GM10266 (cell line): ENCODE measurements around the gene IFITM10.

ENCODE experiments used
- DNase-seq: peaks from one replicate; pipeline ENCODE4 v3.0.0; 2012; ENCODE audit errors: extremely low spot score
- TF ChIP-seq, protein P1 (sequence below): IDR thresholded peaks from 2 replicates; pipeline ENCODE4 v1.5.1; 2012; ENCODE audit warnings: mild to moderate bottlenecking, low read depth; ENCODE audit not compliant: control insufficient read depth, insufficient read depth; ENCODE audit errors: missing control alignments

Gene IFITM10

DNA sequence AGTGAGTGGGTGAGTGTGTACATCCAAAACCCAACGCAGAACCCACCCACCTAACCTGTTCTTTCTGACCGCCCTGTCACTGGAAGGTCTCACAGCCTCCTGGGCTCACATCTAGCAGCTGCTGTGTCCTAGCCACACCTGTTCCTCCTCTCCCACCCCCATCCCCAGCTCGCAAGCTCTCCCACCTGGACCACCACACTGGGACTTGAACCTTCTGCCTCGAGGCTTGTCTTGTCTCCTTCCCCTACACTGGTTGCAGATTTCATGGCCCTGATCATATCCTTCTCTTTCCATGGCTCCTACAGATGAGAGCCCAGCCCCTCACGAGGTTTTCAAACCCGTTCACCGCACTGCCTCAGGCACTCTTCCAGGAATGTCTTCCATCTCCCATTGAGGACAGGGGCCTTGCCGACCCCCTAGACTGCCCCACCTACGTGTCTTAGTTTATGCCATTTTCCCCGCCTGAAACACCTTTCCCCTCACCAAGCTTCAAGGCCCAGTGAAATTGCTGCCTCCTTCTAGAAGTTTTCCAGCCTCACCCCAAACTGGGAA lies 6.7 kb downstream of the IFITM10 start:
- DNase-seq, result no peak
- TF ChIP-seq, protein P1, sequence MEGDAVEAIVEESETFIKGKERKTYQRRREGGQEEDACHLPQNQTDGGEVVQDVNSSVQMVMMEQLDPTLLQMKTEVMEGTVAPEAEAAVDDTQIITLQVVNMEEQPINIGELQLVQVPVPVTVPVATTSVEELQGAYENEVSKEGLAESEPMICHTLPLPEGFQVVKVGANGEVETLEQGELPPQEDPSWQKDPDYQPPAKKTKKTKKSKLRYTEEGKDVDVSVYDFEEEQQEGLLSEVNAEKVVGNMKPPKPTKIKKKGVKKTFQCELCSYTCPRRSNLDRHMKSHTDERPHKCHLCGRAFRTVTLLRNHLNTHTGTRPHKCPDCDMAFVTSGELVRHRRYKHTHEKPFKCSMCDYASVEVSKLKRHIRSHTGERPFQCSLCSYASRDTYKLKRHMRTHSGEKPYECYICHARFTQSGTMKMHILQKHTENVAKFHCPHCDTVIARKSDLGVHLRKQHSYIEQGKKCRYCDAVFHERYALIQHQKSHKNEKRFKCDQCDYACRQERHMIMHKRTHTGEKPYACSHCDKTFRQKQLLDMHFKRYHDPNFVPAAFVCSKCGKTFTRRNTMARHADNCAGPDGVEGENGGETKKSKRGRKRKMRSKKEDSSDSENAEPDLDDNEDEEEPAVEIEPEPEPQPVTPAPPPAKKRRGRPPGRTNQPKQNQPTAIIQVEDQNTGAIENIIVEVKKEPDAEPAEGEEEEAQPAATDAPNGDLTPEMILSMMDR, result no peak

DNA sequence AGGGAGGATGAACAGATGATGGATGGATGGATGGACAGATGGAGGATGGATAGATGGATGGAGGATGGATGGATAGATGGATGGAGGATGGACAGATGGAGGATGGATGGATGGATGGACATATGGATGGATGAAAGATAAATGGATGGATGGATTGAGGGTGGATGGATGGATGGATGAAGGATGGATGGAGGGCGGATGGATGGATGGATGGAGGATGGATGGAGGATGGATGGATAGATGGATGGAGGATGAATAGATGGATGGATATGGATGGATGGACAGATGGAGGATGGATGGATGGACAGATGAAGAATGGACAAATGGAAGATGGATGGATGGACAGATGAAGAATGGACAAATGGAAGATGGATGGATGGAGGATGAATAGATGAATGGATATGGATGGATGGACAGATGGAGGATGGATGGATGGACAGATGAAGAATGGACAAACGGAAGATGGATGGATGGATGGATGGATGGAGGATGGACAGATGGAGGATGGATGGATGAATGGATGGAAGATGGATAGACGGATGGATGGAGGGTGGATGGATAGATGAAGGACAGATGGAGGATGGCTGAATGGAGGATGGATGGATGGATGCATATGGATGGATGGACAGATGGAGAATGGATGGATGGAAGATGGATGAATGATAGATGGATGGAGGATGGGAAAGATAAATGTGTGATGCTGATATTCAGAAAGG lies 7.4 kb downstream of the IFITM10 start:
- DNase-seq, result no peak
- TF ChIP-seq, protein P1, result no peak

DNA sequence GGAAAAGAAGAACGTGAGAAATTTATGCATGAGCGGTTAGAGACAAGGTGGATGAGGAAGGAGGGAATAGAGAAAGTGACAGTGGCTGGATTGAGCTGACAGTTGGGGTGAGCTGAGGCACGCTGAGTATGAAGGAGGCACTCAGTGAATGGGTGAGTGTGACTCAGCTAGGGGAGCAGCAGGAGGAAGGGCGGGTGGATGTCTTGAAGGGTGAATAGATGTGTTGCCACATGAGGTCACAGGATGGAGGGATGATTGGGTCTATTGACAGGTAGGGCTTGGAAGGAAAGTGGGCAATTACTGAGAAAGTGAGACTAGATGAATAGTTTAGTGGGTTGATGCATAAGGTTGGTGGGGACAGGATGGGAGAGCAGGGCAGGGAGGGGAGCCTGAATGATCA lies 8.0 kb downstream of the IFITM10 start:
- TF ChIP-seq, protein P1, result no peak
- no peak for DNase-seq

DNA sequence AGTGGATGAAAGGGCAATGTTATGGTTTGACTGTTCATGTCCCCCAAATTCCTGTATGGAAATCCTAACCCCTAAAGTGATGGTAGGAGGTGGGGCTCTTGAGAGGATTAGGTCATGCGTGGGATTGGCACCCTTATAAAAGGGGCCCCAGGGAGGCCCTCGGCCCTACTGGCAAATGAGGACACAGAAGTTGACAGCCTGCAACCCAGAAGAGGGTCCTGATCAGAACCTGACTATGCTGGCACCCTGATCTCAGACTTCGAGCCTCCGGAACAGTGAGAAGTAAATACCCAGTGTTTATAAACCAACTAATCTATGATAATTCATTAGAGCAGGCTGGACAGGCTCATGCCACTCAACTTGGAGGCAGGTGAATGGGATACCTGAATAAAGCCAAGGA lies 8.7 kb downstream of the IFITM10 start:
- TF ChIP-seq, protein P1, result no peak
- DNase-seq, result no peak

DNA sequence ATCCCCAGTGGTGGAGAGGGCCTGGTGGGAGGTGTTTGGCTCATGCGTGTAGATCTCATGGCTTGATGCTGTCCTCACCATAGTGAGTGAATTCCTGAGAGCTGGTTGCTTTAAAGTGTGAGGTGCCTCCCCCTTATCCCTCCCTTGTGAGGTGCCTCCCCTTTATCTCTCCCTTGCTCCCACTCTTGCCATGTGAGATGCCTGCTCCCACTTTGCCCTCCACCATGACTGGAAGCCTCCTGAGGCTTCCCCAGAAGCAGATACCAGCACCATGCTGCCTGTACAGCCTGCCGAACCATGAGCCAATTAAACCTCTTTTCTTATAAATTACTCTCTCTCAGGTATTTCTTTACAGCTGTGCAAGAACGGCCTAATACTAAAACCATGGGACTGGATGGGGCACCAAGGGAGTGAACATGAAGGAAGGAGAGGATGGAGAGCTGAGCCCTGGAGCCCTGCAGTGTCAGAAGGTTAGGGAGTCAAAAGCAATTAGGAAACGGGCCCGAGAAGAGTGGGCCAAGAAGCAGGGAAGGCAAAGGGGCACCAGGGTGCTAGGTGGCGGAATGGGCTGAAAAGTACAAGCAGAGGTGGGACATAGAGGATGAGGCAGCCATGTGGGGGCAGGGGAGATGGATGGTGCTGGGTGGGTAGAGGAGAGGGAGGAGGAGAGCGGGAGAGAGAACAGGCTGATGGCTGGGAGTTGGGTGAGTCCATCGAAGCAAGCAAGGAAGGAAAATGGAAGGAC lies 9.4 kb downstream of the IFITM10 start:
- no peak for DNase-seq
- TF ChIP-seq, protein P1, result no peak

DNA sequence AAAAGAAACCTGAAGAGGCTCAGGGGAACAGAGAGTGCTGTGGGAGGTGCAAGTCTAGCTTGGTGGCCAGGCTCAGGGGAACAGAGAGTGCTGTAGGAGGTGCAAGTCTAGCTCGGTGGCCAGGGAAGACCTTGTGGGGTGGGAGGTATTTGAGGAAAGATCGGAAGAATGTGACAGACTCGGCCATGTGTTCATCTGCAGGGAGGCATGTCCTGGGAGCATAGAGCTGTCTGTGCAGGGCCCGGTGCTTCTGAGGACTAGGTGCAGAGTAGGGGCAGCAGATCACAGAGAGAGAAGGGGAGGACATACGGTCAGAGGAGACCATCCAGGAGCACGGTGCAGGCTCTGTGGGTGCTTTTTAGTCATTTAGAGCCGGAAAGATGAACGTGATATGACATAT lies 10.8 kb downstream of the IFITM10 start:
- TF ChIP-seq, protein P1, result no peak
- no peak for DNase-seq

DNA sequence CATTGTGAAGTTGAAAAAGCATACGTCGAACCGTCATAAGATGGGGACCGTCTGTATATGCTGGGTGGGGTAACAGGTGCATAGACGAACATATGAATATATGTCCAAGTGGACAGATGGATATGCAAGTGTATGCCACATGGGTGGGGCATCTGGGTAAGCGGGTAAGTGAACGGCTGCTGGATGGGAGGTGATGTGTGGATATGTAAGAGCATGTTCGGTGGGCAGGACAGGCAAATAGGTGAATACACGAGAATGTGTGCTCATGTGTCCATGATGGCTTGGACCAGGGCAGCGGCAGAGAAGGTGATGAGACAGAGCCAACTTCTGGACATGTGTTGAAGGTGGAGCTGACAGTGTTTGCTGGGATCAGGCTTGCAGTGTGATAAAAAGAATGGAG lies 12.0 kb downstream of the IFITM10 start:
- TF ChIP-seq, protein P1, result no peak
- no peak for DNase-seq
